CD4-positive, alpha-beta T cell treated with Interleukin-1 beta for 1 hour (primary cell): Measurements from ENCODE around the gene PKD1.

Source experiments
- DNase-seq, 2 donors: peaks; one replicate each; pipeline ENCODE4 v3.0.0-alpha.2; 2020 to 2022

Gene PKD1

GRCh38 chr16:2086106-2086742, 49.5 kb downstream of the PKD1 start:
- no peak for DNase-seq

GRCh38 chr16:2085669-2086068, 50.0 kb downstream of the PKD1 start:
- DNase-seq = no peak

DNA sequence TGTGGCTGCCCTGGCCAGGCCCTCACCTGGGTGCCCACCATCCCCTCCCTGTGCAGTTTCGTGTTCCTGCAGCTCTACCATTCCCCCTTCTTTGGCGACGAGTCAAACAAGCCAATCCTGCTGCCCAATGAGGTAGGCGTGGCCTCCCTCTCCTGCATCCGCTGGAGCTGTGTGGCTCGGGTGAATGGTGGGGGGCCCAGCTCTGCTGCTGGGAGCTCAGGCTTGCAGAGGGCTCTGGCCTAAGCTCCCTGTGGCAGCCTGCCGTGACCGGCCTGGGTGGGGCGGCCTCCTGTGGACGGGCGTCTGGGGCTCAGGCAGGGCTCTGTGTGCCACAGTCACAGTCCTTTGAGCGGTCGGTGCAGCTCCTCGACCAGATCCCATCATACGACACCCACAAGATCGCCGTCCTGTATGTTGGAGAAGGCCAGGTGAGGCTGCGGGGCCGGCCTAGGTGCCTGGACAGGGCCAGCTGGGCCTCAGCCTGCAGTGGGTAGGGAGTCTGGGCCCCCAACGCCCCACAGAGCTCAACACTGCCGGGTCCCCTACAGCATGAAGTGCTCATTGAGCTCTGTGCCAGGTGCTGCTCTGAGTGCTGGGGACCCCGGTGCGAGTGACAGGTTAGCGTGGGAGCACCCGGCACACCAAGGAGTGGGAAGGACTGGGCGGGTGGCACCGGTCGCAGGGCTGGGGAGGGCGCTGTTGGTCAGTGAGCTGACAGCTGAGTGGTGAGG, 50.6 kb downstream of the PKD1 start:
- no peak for DNase-seq

GRCh38 chr16:2083876-2084780, 51.6 kb downstream of the PKD1 start:
- no peak for DNase-seq

- no peak for DNase-seq
Observed at GRCh38 chr16:2083409-2083808, 52.3 kb downstream of the PKD1 start.

- no peak for DNase-seq
Observed at GRCh38 chr16:2082983-2083364, 52.7 kb downstream of the PKD1 start.

DNA sequence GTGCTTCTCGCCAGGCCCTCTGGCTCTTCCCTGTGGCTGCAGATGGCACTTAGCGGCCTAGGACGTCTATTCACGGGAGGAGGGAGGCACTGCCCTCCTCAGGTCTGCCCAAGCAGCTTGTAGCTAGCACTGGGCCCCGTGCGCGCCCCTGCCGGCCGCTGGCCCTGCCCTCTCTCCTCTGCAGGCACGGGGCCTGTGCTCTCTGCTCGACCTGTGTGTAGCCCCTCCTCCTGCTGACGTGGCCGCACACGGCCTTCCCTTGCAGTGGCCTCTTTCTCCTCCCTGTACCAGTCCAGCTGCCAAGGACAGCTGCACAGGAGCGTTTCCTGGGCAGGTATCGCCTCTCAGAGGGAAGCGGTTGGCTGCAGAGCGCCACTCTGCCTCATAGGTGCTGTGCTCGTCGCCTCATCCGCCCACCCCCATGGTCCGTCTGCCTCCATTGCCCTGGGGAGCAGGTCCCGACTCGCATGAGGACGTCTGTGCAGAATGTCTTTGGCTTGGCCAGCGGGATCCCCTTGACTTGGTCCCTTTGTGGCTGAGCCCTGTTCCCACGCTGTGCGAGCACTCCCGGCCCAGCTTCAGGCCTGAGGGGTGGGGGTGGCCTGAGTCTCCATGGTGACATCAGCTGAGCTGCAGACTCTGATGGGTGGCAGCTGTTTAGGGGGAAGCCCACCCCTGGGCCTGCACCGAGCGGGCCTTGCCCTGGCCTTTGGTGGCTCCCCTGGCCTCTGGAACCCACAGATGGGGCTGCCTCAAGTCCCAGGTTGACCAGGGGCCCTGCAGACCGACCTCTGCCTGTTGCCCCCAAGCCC, 53.3 kb downstream of the PKD1 start:
- no peak for DNase-seq

DNA sequence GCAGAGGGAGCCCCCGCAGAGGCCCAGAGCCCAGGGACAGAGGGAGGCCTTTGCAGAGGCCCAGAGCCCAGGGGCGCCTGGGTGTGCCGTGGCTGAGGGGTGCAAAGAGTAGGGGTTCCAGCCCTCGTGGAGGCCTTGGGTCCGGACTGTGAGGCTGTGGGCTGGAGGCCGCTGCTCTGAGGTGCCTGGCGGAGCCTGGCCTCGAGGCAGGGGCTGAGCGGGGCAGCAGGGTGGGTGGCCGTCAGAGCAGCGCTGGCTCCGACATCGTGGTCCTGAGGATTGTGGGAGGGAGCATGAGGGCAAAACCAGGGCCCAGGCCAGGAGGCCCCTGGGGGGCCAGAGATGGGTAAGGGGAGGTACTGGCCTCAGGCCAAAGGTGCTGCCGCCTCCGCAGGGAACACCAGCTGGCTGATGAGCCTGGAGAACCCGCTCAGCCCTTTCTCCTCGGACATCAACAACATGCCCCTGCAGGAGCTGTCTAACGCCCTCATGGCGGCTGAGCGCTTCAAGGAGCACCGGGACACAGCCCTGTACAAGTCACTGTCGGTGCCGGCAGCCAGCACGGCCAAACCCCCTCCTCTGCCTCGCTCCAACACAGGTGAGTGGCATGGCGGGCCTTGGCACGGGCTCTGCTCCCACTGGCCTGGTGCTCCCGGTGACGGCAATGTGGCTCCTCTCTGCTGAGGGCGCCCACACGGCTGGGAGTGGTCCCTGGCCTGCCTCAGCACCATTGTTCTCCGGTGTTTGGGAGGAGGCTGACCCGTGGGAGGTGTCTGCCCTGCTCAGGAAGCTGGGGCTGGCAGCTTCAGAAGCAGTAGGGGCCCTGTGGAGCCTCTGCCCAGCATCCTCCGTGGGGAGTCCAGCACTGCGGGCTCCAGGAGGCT, 54.3 kb downstream of the PKD1 start:
- DNase-seq = no peak

DNA sequence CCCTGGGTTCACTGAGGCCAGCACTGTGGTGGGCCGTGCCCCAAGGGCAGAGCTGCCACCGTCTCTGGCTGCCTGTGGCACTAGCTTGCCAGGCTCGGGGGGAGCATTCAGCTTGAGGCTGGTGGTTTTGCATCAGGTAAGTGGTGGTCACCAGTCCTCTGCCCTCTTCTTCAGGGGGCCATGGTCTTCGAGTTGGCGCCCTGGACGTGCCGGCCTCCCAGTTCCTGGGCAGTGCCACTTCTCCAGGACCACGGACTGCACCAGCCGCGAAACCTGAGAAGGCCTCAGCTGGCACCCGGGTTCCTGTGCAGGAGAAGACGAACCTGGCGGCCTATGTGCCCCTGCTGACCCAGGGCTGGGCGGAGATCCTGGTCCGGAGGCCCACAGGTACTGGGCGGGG, 55.7 kb downstream of the PKD1 start:
- no peak for DNase-seq

GRCh38 chr16:2079311-2079800, 56.3 kb downstream of the PKD1 start:
- DNase-seq = no peak

DNA sequence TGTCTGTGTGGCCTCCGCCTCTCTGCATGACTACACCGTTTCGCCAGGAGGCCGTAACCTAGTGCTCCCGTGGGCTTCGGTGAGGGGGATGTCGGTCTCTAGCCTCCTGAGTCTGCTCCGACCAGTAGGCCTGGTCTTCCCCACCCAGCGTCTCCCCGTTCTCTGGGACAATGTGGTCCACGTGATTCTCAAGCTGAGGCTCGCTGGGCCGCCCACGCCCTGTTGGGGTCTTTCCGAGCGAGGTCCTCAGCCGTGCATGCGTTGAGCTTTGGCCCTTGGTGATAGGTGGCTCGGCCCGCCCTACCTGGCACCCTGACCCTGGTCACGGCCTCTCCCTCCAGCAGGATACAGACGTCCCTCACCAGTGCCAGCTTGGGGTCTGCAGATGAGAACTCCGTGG, 57.0 kb downstream of the PKD1 start:
- DNase-seq = no peak

DNA sequence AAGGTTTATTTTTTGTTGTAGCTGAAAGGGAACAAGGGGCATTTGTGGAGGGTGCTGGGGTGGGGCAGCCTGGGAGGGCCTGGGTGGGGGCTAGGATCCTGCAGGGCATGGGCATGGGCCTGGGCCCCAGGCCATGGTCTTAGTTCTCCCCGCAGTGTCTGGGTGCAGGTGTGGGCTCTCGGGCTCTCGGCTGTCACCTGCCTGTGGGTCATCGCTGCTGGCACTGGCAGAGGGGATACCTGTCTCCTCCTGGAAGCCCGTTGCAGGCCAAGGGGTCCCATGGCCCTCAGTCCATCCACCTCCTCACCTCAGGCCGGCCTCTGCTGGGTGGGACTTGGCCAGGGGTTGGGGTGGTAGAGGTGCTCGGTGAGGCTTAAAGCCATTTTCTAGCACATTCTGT, 57.6 kb downstream of the PKD1 start:
- DNase-seq = no peak

- no peak for DNase-seq
Observed at GRCh38 chr16:2077696-2078095, 58.0 kb downstream of the PKD1 start.

DNA sequence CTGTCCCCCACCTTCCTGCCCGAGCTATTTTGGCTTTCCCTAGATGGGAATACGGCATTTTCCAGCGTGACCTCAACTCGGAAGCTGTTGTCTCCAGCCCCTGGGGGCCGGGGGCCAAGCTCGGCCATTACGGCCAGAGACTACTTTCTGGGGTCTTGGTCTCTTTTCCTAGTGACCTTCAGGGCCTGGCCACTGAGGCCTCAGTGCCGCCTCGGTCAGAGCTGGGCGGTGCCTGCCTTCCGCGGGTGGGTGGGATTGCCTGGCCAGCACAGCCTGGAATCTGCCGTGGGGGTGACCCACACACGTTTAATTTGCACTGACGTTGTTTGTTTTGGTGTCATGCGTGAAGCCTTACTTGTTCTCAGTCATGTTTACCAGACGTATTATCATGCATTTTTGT, 58.7 kb downstream of the PKD1 start:
- DNase-seq = no peak

DNA sequence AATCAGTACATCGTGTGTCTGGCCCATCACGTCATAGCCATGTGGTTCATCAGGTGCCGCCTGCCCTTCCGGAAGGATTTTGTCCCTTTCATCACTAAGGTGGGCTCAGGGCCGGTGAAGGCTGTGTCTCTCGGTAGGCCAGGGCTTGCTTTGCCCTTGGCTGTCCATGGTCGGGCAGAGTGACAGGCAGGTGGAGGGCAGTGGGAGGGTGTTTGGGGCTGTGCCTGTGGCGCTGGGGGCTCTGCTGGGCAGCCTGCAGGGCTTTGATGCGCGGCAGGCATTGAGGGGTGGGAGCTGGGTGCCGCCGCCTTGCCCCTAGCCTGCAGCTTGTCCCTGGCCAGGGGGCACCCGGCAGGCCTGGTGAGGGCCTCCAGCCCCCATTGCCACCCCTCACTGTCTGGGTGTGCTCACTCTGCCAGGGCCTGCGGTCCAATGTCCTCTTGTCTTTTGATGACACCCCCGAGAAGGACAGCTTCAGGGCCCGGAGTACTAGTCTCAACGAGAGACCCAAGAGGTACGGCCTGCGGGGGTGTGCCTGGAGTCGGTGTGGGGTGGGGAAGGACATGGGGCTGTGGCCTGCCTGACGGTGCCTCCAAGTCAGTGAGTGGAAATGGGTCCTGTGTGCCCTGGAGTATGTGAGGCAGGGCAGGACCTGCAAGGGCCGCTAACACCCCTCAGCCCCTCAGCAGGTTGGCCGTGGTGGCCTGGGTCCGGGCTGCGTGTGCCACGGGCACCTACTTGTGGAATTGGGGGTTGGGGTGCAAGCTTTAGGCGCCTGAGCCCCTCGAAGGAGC, 59.4 kb downstream of the PKD1 start:
- no peak for DNase-seq

GRCh38 chr16:2075631-2076030, 60.1 kb downstream of the PKD1 start:
- no peak for DNase-seq

- no peak for DNase-seq
Observed at GRCh38 chr16:2074071-2074470, 61.6 kb downstream of the PKD1 start.

GRCh38 chr16:2072926-2073325, 62.8 kb downstream of the PKD1 start:
- no peak for DNase-seq

DNA sequence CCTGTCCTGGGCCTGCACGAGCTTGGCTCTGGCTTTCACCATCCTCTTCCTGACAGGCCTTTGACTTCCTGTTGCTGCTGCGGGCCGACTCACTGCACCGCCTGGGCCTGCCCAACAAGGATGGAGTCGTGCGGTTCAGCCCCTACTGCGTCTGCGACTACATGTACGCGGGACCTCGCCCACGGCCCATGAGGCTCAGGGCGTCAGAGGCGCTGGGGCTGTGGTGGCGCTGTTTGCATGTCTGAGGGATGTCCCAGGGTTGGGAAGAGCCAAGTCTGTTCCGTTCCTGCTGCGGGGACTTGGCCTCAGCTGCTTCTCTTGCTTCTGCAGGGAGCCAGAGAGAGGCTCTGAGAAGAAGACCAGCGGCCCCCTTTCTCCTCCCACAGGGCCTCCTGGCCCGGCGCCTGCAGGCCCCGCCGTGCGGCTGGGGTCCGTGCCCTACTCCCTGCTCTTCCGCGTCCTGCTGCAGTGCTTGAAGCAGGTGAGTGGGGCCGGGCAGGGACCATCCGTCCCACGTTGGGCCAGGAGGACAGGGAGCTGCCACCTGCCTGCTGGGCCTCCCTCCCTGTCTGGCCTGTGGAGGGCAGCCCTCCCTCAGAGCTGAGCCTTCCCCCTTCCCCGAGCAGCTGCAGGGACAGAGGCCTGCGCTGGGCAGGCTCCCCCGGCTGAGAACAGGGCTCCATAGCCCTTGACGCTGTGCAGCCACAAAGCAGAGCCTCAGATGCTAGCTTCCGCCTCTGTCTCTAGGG, 64.1 kb downstream of the PKD1 start:
- no peak for DNase-seq
